Skeletal muscle cell (primary cell): ENCODE data around the gene WBP11.
A peak's percentile ranks its signal among the peaks of the same experiment; 100 is the strongest.

Experiments used
- DNase-seq: peaks from one replicate; pipeline ENCODE4 v3.0.0-alpha.2; 2010; ENCODE audit warnings: low read depth
- H3K4me3 ChIP-seq: 2 replicates; pipeline ENCODE4 v1.5.1; 2011; ENCODE audit warnings: low read depth, mild to moderate bottlenecking, control low read depth, low read length, moderate library complexity

The WBP11 gene

DNA sequence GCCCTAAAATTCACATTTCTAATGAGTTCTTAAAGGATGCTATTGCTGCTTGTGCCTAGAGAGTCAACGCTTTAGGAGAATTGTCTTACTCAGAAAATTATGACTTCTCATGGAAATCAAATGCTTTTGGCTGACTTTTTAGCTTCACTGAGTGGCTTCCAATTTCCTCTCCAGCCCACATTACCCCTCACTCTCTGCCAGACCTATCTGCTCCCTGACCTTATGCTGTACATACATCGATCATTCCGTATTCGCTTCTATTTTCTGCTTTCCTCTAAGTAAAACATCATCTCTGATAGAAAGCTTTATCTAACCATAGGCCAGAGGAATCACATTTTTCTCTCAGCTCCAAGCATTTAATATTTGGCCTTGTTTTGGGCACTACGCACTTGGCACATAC, 23.2 kb upstream of the WBP11 start:
- no peak for DNase-seq
- H3K4me3 ChIP-seq: no peak overlapping the region

GRCh38 chr12:14825256-14825655, 22.0 kb upstream of the WBP11 start:
- H3K4me3 ChIP-seq: no peak overlapping the region
- DNase-seq: no peak

- no peak overlapping the region for H3K4me3 ChIP-seq
- no peak for DNase-seq
Observed at GRCh38 chr12:14824012-14824634, 20.8 kb upstream of the WBP11 start.

DNA sequence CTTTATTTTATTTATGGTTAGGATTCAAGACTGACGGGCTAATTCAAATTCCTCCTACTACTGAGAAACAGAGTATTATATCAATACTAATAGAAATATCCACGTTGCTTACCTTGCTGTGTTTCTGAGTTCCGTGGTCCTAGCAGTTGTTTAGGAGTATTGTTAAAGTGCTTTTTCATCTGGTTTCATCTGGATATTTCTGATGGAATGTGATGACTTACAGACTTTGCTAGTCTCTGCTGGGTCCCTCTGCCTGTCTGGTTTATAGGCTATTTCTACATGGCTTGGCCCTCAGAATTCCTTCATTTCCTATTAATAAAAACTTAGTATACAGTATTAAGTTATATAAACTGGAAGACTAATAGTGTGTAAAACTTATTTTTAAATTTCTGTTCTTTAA, 10.7 kb upstream of the WBP11 start, which contains the start of gene SMCO3:
TSS of gene SMCO3 (minus strand) at position 169 of the 400 bp plus-strand sequence. CDS start 7,502 bp downstream, outside the sequence.
- DNase-seq: no peak
- H3K4me3 ChIP-seq: peak within 1 kb of the TSS; percentile 3

DNA sequence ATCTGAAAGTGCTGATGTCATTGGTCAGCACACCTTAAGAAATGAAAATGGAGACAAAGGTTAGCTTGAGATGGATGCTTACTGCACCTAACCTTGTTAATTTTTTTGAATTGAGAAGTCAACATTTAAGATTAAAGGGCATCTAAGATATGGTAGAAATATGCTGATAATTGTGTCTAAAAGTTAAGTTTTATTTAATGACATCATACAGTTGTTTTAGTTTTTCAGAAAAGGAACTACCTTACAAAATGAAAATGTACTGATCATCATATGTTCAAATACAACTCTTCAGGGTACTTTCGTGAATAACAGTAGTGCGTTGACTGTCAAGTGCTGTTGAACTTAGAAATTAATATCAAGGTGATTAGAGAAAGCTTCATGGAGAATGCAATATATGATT, 8.2 kb upstream of the WBP11 start:
- no peak for DNase-seq
- no peak overlapping the region for H3K4me3 ChIP-seq

DNA sequence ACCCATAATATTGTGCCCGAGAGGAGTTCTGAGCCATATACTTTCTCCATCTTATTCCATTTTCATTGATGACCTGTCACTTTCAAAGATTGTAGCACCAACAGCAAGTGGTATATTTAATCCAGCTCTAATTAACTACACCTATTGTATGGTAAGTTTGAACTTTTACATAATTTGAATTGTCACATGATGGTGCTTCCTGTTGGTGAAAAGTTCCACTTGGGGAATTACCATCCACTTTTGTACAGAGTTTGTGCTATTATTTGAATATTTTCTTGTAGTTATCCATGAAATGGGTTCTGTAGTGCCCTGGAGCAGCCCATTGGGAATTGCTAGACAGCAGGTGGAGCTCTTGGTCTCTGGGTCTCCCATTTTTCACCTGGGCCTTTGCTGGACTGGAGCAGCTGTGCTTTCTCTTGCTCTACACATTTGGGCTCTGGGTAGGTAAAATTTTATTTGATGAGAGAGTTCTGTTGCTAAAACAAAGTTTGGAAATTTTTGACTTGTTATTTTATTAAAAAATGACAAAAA, 7.7 kb upstream of the WBP11 start:
- no peak for DNase-seq
- H3K4me3 ChIP-seq: no peak overlapping the region

- no peak for DNase-seq
- H3K4me3 ChIP-seq: no peak overlapping the region
Observed at GRCh38 chr12:14810167-14810952, 7.1 kb upstream of the WBP11 start.

DNA sequence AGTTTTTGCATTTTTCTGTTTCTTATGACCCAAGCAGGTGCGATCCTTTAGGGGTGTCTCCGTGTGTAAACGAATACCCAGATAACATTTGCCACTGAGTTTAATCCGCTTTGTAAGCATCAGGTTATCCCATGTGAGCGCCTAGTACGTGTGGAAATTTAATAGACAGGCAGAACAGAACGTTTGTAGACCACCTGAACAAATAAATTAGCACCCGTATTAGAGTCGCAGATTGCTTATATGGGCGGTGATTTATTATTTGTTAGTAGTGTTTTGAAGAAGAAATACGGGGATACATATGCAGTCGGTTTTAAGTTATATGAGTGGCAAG, 517 bp upstream of the WBP11 start:
- no peak for DNase-seq
- peak overlapping the region; percentile 86 for H3K4me3 ChIP-seq

GRCh38 chr12:14802721-14803010, 612 bp downstream of the WBP11 start:
- peak overlapping the region; percentile 86 for H3K4me3 ChIP-seq
- no peak for DNase-seq

- peak overlapping the region; percentile 86 for H3K4me3 ChIP-seq
- DNase-seq: no peak
Observed at GRCh38 chr12:14802247-14802646, 1.0 kb downstream of the WBP11 start.

GRCh38 chr12:14795028-14795448, 8.2 kb downstream of the WBP11 start:
- no peak for DNase-seq
- H3K4me3 ChIP-seq: no peak overlapping the region

DNA sequence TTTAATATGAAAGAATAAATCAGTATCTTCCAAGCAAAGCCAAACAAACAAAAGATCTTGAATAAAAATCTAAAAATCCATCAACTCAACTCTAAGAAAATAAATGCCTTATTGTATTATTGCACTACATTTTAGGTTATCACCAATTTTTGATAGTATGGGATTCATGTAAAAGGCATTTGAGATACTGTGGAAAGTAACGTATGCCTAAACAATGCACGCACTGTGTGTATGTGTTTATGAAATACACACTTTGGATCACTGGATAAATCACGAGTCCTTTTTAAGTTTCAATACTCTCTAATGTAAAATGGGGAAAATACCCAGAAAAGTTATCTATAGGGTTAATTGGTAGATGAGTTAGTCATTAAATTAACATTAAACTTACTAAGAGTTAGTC, 17.7 kb downstream of the WBP11 start:
- no peak for DNase-seq
- H3K4me3 ChIP-seq: no peak overlapping the region

GRCh38 chr12:14784471-14784870, 18.8 kb downstream of the WBP11 start:
- no peak overlapping the region for H3K4me3 ChIP-seq
- DNase-seq: no peak

GRCh38 chr12:14782756-14783155, 20.5 kb downstream of the WBP11 start:
- no peak for DNase-seq
- no peak overlapping the region for H3K4me3 ChIP-seq

GRCh38 chr12:14781563-14781962, 21.7 kb downstream of the WBP11 start:
- no peak overlapping the region for H3K4me3 ChIP-seq
- DNase-seq: no peak

DNA sequence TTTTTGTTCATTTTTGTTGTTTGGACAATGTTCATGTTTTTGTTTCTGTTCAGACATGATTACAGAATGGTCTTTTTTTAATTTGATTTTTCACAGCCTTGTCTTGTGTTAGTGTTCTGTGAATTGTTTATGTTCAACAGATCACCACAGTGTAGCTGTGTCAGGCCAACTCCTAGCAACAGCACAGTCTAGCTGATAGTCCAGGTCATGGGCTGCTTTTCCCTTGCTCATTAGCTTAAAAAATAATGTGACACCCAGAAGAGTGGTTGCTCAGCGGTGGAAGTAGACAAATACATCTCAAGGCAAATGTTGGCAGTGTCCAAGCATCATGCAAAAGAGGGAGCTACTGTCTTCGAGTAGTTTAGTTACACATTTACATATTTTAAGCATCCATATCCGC, 22.4 kb downstream of the WBP11 start:
- no peak for DNase-seq
- H3K4me3 ChIP-seq: no peak overlapping the region

GRCh38 chr12:14779834-14780233, 23.4 kb downstream of the WBP11 start:
- no peak overlapping the region for H3K4me3 ChIP-seq

GRCh38 chr12:14777271-14777670, 26.0 kb downstream of the WBP11 start:
- no peak overlapping the region for H3K4me3 ChIP-seq
- DNase-seq: no peak

More at GRCh38 chr12:14779834-14780233, 23.4 kb downstream of the WBP11 start:
- no peak for DNase-seq

- no peak for DNase-seq
- H3K4me3 ChIP-seq: peak overlapping the region; percentile 84
Observed at GRCh38 chr12:14776236-14776961, 26.9 kb downstream of the WBP11 start.

DNA sequence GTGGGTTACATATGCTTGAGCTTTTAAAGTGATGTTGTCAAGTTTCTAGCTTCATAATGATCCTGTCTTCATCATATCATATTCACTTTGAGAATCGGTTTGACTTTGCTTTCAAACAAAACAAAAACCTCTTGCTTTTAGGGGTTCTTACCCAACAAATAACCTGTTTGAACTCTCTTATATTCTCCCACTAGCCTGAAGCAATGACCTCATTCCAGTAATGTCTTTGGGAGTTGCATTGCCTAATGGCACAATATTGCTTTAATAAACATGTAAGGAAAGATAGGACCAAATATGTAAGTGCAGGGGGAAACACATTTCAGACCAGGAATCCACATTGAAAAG, 27.7 kb downstream of the WBP11 start:
- DNase-seq: peak; percentile 31
- peak overlapping the region; percentile 84 for H3K4me3 ChIP-seq
